ENCODE results near the gene DHX32. TPM values are rescaled to one million over a fixed set of nuclear protein-coding genes. Genes with fewer than 3 reads are reported as not detected.
A peak's percentile ranks its signal among the peaks of the same experiment; 100 is the strongest.

DHX32 gene
- total and polyA plus RNA-seq, 2 donors (not counting 3 experiments of a cell fraction or from before 2014, with no cell fraction given) = 17.1 to 29.6 TPM

DNA sequence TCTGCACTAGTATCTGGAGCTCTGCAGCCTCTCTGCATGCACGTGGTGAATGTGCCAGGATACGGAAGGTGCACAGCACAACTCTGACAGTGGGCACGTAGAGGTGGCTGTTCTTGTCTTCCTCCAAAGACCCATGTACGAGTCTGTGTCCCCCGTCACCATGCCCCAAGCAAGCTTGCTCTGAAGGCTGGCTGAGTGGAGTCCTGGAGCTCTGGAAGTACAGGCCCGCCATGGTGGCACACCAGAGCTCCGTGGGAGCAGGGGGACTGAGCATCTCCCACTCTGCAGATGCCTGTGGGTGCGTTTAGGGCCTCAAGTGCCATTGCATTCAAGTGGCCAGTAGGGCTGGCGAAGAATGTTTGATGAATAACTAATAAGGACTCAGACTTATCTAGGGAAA lies 40.7 kb downstream of the DHX32 start:
- intact Hi-C loops (cut with micrococcal nuclease) = no loop called here
- no peaks in the 10 kb centered on the region for H3K9me3 ChIP-seq (replicated peaks; ENCODE audit: control insufficient read depth, insufficient read depth, low read length)
- no peaks in the 10 kb centered on the region for H3K27me3 ChIP-seq (ENCODE audit: control insufficient read depth in 2 of 2, insufficient read depth in 2 of 2, low read length in 2 of 2)
- DNase-seq (ENCODE audit: low read depth, low spot score) (no peak), FAIRE-seq (no peak)
- no TSS peak for BruUV-seq (replicated peaks)
- no peaks in the 10 kb centered on the region for H3K9me1 ChIP-seq (replicated peaks; ENCODE audit: control insufficient read depth, extremely low read depth, insufficient read depth, low read length)
- H2AFZ ChIP-seq (ENCODE audit: low read depth, low read length) = no peak overlapping the region
- H3K4me3 ChIP-seq (replicated peaks in 1 of 3; ENCODE audit: insufficient read depth in 1 of 3, low read depth in 1 of 3, low read length in 3 of 3) = no peak overlapping the region
- TF ChIP-seq, protein P1, sequence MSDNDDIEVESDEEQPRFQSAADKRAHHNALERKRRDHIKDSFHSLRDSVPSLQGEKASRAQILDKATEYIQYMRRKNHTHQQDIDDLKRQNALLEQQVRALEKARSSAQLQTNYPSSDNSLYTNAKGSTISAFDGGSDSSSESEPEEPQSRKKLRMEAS (IDR thresholded peaks at IDR 0.05; ENCODE audit: insufficient read depth, insufficient read length) = no peak
- no peak for TF ChIP-seq FOS (IDR thresholded peaks at IDR 0.05; ENCODE audit: borderline replicate concordance, insufficient read depth, low read length)
- no peak for TF ChIP-seq POLR2A (IDR thresholded peaks at IDR 0.05; ENCODE audit: low read depth, low read length)
- TF ChIP-seq GATA2 (IDR thresholded peaks at IDR 0.05; ENCODE audit: insufficient read depth, insufficient read length, low read depth, low read length) = no peak
- TF ChIP-seq POLR2AphosphoS5 (IDR thresholded peaks at IDR 0.05; ENCODE audit: insufficient read depth, low read depth, low read length) = no peak
- TF ChIP-seq, protein P2, sequence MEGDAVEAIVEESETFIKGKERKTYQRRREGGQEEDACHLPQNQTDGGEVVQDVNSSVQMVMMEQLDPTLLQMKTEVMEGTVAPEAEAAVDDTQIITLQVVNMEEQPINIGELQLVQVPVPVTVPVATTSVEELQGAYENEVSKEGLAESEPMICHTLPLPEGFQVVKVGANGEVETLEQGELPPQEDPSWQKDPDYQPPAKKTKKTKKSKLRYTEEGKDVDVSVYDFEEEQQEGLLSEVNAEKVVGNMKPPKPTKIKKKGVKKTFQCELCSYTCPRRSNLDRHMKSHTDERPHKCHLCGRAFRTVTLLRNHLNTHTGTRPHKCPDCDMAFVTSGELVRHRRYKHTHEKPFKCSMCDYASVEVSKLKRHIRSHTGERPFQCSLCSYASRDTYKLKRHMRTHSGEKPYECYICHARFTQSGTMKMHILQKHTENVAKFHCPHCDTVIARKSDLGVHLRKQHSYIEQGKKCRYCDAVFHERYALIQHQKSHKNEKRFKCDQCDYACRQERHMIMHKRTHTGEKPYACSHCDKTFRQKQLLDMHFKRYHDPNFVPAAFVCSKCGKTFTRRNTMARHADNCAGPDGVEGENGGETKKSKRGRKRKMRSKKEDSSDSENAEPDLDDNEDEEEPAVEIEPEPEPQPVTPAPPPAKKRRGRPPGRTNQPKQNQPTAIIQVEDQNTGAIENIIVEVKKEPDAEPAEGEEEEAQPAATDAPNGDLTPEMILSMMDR (IDR thresholded peaks at IDR 0.05; ENCODE audit: extremely low read depth in 1 of 2, insufficient read depth in 1 of 2, low read depth in 1 of 2, low read length in 2 of 2) = no peak
- TF ChIP-seq MYC (IDR thresholded peaks at IDR 0.05; ENCODE audit: low read depth, low read length) = no peak
- no peak for TF ChIP-seq JUN (IDR thresholded peaks at IDR 0.05; ENCODE audit: borderline replicate concordance, insufficient read depth, insufficient read length, low read depth)
- no peak for TF ChIP-seq EZH2 (IDR thresholded peaks at IDR 0.05; ENCODE audit: borderline replicate concordance, low read depth, low read length, severe bottlenecking)
- no peak overlapping the region for H3K4me2 ChIP-seq (ENCODE audit: insufficient read depth, low read length)
- ChIA-PET CTCF (no interaction called here), POLR2A (no interaction called here)
- dilution Hi-C loops (cut with MboI; ENCODE audit: extremely low pct_ligation_motif_present, low sequenced_read_pairs) = no loop called here
- no peaks in the 10 kb centered on the region for H4K20me1 ChIP-seq (replicated peaks; ENCODE audit: control insufficient read depth, extremely low read depth, insufficient read depth, low read length)
- peaks cover 22 to 24% of the 10 kb centered on the region in 2 experiments for H3K36me3 ChIP-seq (ENCODE audit: control insufficient read depth in 2 of 2, extremely low read depth in 1 of 2, insufficient read depth in 2 of 2, low read length in 2 of 2)
- H3K27ac ChIP-seq (ENCODE audit: insufficient read depth, low read depth, low read length) = peak overlapping the region; percentile 5
- H3K4me1 ChIP-seq (ENCODE audit: control insufficient read depth, extremely low read depth, insufficient read depth, low read length) = peaks cover 14% of the 10 kb centered on the region
- no peaks in the 10 kb centered on the region for H3K79me2 ChIP-seq (ENCODE audit: control insufficient read depth, insufficient read depth, low read length)
- H3K9ac ChIP-seq (replicated peaks; ENCODE audit: extremely low read depth, insufficient read depth, low read length) = no peak overlapping the region
